ENCODE results near the gene CDC25B. TPM values are rescaled to one million over a fixed set of nuclear protein-coding genes. Genes with fewer than 3 reads are reported as not detected.

Gene CDC25B
- 26.5 TPM for total RNA-seq

DNA sequence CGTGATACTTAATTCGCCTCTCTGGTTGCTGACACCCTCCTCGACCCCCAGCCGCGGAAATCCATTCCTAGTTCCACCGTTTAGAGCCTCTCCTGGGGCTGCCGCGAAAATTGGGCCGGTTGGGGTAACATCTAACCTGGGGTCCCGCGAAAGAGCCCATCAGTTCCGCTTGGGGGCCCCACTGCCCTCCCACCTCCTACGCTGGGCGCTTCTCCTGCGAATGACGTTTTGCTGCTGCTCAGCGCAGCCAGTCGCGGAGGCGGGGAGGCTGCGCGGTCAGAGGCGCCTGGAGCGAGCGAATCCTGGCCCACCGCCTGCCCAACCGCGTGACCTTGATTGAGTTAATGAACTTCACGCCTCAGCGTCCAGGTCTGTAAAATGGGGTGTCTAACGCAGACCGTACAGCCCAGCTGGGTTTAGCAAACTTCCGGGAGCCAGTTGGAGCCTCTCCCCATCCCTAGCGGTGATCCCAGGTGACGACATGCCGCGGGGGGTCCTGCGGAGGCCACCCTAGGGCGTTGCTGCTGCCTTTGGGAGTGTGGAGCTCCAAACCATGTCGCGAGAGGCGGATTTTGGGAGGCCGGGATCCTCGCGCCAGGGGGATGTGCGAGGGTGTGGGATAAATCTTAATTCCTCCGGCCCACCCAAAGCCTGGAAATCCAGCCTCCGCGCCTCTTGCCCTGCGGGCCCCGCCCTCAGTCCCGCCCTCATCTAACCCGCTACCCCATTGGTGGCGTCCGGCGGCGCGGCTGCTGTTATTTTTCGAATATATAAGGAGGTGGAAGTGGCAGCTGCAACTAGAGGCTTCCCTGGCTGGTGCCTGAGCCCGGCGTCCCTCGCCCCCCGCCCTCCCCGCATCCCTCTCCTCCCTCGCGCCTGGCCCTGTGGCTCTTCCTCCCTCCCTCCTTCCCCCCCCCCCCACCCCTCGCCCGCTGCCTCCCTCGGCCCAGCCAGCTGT, at the start of gene CDC25B:
CDC25B (plus strand) TSS at position 800 of the 958 bp plus-strand sequence. CDS start 222 bp downstream, outside the sequence.
- no peaks in the 10 kb centered on the region for H3K27me3 ChIP-seq
- H3K9me3 ChIP-seq: no peaks in the 10 kb centered on the region
- DNase-seq (ENCODE audit: extremely low spot score in 2 of 2): peak in 1 of 2 donors; percentile 93
- peak within 1 kb of the TSS; percentile 61 to 70 for H3K4me3 ChIP-seq
- peak within 1 kb of the TSS; percentile 95 for H3K27ac ChIP-seq
- intact Hi-C loops (cut with DNase I): no loop called here
- H3K36me3 ChIP-seq: peaks cover 0 to 7% of the 10 kb centered on the region in 2 donors
- TF ChIP-seq, protein P1, sequence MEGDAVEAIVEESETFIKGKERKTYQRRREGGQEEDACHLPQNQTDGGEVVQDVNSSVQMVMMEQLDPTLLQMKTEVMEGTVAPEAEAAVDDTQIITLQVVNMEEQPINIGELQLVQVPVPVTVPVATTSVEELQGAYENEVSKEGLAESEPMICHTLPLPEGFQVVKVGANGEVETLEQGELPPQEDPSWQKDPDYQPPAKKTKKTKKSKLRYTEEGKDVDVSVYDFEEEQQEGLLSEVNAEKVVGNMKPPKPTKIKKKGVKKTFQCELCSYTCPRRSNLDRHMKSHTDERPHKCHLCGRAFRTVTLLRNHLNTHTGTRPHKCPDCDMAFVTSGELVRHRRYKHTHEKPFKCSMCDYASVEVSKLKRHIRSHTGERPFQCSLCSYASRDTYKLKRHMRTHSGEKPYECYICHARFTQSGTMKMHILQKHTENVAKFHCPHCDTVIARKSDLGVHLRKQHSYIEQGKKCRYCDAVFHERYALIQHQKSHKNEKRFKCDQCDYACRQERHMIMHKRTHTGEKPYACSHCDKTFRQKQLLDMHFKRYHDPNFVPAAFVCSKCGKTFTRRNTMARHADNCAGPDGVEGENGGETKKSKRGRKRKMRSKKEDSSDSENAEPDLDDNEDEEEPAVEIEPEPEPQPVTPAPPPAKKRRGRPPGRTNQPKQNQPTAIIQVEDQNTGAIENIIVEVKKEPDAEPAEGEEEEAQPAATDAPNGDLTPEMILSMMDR (IDR thresholded peaks at IDR 0.05): peak in 2 of 3 experiments; percentile 58 to 89
- TF ChIP-seq POLR2A (IDR thresholded peaks at IDR 0.05): peak in 1 of 2 donors; percentile 68
- TF ChIP-seq POLR2AphosphoS5 (IDR thresholded peaks at IDR 0.05; ENCODE audit: insufficient read depth in 1 of 2, low read depth in 1 of 2): peak; percentile 67 to 97
- H3K4me1 ChIP-seq: peaks cover 47% of the 10 kb centered on the region

DNA sequence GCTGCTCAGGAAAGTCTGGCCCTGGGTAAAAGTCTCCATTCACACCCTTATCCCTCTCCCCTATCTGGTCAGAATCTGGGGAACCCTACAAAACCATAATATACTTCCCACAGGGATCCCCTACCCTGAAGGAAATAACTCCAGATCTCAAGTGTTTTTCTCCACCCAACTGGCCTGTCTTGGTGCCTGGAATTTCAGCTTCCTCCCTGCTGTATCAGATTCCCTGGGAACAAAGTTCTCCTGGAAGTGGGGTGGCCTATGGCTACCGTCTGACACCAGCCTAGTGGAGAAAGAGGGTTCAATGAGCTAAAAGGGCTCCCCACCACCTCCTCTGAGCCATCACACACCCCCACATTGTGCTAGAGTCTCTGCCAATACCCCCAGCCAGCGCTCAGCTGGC, 48.6 kb upstream of the CDC25B start:
- Histone ChIP-seq H3K27me3 (no peaks in the 10 kb centered on the region), H3K4me1 (peaks cover 8% of the 10 kb centered on the region), H3K27ac (no peak overlapping the region), H3K9me3 (no peaks in the 10 kb centered on the region), H3K36me3 (peaks cover 0 to 12% of the 10 kb centered on the region in 2 donors), H3K4me3 (no peak overlapping the region)
- no peak for DNase-seq (ENCODE audit: extremely low spot score in 2 of 2)
- no peak for TF ChIP-seq POLR2AphosphoS5 (IDR thresholded peaks at IDR 0.05; ENCODE audit: insufficient read depth in 1 of 2, low read depth in 1 of 2)
- TF ChIP-seq, protein P1 (IDR thresholded peaks at IDR 0.05): no peak
- TF ChIP-seq POLR2A (IDR thresholded peaks at IDR 0.05): no peak
- intact Hi-C loops (cut with DNase I): no loop called here

DNA sequence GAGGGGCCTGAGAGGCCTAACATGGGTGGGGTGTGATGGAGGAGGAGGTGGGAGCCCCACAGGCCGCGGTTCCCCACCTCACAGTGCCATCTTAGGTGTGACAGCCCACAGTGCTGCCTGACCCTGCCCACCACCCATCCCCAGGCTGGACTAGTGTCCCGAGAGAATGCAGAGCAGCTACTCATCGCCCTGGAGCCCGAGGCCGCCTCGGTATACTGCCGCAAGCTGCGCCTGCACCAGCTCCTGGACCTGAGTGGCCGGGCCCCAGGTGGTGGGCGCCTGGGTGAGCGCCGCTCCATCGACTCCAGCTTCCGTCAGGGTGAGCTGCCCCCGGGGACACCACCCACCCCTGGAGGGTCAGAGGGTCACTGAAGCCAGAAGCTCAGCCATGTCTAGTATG, 48.0 kb upstream of the CDC25B start:
- Histone ChIP-seq H3K9me3 (no peaks in the 10 kb centered on the region), H3K4me1 (peaks cover 8% of the 10 kb centered on the region), H3K36me3 (peaks cover 0 to 12% of the 10 kb centered on the region in 2 donors), H3K27ac (no peak overlapping the region), H3K27me3 (no peaks in the 10 kb centered on the region), H3K4me3 (no peak overlapping the region)
- no peak for TF ChIP-seq POLR2A (IDR thresholded peaks at IDR 0.05)
- TF ChIP-seq POLR2AphosphoS5 (IDR thresholded peaks at IDR 0.05; ENCODE audit: insufficient read depth in 1 of 2, low read depth in 1 of 2): no peak
- TF ChIP-seq, protein P1 (IDR thresholded peaks at IDR 0.05): no peak
- no peak for DNase-seq (ENCODE audit: extremely low spot score in 2 of 2)
- intact Hi-C loops (cut with DNase I): no loop called here

DNA sequence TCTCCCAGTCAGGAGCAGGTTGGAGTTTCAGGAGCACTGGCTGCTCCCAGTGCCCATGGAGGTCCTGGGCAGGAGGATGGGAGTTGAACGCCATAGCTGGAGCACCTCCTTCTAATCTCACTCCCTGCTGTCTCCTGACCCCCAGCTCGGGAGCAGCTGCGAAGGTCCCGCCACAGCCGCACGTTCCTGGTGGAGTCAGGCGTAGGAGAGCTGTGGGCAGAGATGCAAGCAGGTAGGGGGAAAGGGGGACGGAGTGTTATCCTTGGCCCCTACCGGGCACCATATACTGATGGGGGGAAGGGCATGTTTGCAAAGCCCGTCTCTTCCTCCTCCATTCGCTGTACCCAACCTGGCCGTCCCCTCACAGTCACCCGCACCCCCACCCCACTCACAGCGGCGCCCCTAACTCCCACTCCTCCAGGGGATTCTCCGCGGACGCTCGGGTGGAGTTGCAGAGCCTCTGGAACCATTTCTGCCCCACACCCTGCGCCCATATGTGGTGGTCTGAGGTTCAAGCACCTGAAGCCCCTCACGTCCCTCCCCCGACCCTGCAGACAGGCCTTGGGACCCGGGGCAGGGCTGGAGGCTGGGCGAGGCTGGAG, 46.9 kb upstream of the CDC25B start:
- H3K27ac ChIP-seq: no peak overlapping the region
- H3K9me3 ChIP-seq: no peaks in the 10 kb centered on the region
- no peaks in the 10 kb centered on the region for H3K27me3 ChIP-seq
- TF ChIP-seq, protein P1 (IDR thresholded peaks at IDR 0.05): no peak
- no peak for TF ChIP-seq POLR2AphosphoS5 (IDR thresholded peaks at IDR 0.05; ENCODE audit: insufficient read depth in 1 of 2, low read depth in 1 of 2)
- TF ChIP-seq POLR2A (IDR thresholded peaks at IDR 0.05): no peak
- peaks cover 8% of the 10 kb centered on the region for H3K4me1 ChIP-seq
- DNase-seq (ENCODE audit: extremely low spot score in 2 of 2): no peak
- no peak overlapping the region for H3K4me3 ChIP-seq
- intact Hi-C loops (cut with DNase I): no loop called here
- peaks cover 0 to 12% of the 10 kb centered on the region in 2 donors for H3K36me3 ChIP-seq

Data from vagina (tissue), 2 donors.